Pancreas (tissue), 10 donors: ENCODE data around the gene UNC5CL. TPM values are rescaled to one million over a fixed set of nuclear protein-coding genes. Genes with fewer than 3 reads are reported as not detected.

Source experiments
- ATAC-seq, 4 donors: fragments of 200-7000 bp; cut with Tn5 transposase; one replicate each; pipeline versions ENCODE4 v1.8.0 to v1.9.1; 2020; ENCODE audit warnings: mild to moderate bottlenecking in 4 of 4, moderate library complexity in 4 of 4
- DNase-seq, 6 donors: peaks; one replicate each; pipeline ENCODE4 v3.0.0-alpha.2; 2020
- FAIRE-seq: peaks from 2 replicates; lab custom pipeline; 2012; peaks lifted over from hg19 to GRCh38; lab: Jason Lieb, UNC
- H3K27ac ChIP-seq, 4 donors: fragments of 200-600 bp; sonication (generic); 1 replicate in 3 of 4; 2 replicates in 1 of 4; pipeline versions ENCODE4 v1.5.0 to v1.8.0; 2020
- H3K27me3 ChIP-seq, 4 donors: fragments of 200-600 bp; one replicate each; pipeline ENCODE4 v1.8.0; 2021
- H3K36me3 ChIP-seq, 3 donors: fragments of 200-600 bp; sonication (generic) in 1 of 3; one replicate each; pipeline versions ENCODE4 v1.5.0 to v1.8.0; 2020 to 2021
- H3K4me1 ChIP-seq, 3 donors: fragments of 200-600 bp; one replicate each; pipeline ENCODE4 v1.8.0; 2021
- H3K4me3 ChIP-seq, 4 donors: fragments of 200-600 bp; sonication (generic) in 2 of 4; one replicate each; pipeline versions ENCODE4 v1.5.0 to v1.8.0; 2020 to 2021
- H3K9me3 ChIP-seq, 4 donors: fragments of 200-600 bp; one replicate each; pipeline ENCODE4 v1.8.0; 2021
- CTCF ChIP-seq, 4 donors: fragments of 200-600 bp; sonication (generic) in 3 of 4; IDR thresholded peaks; one replicate each; pipeline versions ENCODE4 v1.5.0 to v1.8.0; 2021; ENCODE audit warnings: antibody characterized with exemption in 4 of 4
- WGBS, 2 donors: extraction: QIAGEN DNeasy Blood & Tissue Kit; methylation state at CpG; one replicate each; pipeline ENCODE4 v1.1.7; 2013; 5-methylcytosine and 5-hydroxymethylcytosine counted together
- intact Hi-C, 3 donors: fragments of 100-400 bp; cut with DNase I; formaldehyde crosslinking; loops; one replicate each; pipeline versions ENCODE4 v1.11.1 to v1.14.2; 2022
- polyA plus RNA-seq, 2 donors: library from polyadenylated mRNA; stranded (reverse); fragments of 200-250 nt; gene quantifications; one replicate each; pipeline ENCODE4 v1.2.3, GENCODE V29; 2013
- total RNA-seq, 6 donors: library from RNA; stranded (reverse); fragmentation: NEBNext Ultra II Directional in 4 of 6; extraction: Animal tissue kit (Norgen Biotek cat#: 25700) in 4 of 6; gene quantifications; one replicate each; pipeline versions ENCODE4 v1.2.1 to v1.2.4, GENCODE V29; 2021 to 2023
- donor health status: healthy with polysubstance abuse.
- donor health status: DM: no; HTN: no; CAD: no; lungs with moderate emphysema.
- donor health status: DM: no; HTN: no; CAD: no.
- donor health status: control.
- donor health status: control.
- donor health status: Bipolar disorder and iron deficiency.
- donor health status: DM: yes; HTN: yes; CAD: no.
- donor health status: DM: no; HTN: no; CAD: no.
- donor health status: DM: no; HTN: no; CAD: no.
- donor health status: DM: yes; HTN: yes; CAD: no.

The UNC5CL gene
- total and polyA plus RNA-seq, 8 donors, result 7.2 to 40.6 (median 23.2) TPM

- ATAC-seq (no peak), FAIRE-seq (no peak), DNase-seq (no peak)
- H3K27ac ChIP-seq, result no peak overlapping the region
- no peak overlapping the region for H3K4me3 ChIP-seq
- TF ChIP-seq CTCF (IDR thresholded peaks at IDR 0.05), result no peak
- H3K27me3 ChIP-seq, result no peaks in the 10 kb centered on the region
- intact Hi-C loops, result no loop called here
- no peaks in the 10 kb centered on the region for H3K9me3 ChIP-seq
- H3K4me1 ChIP-seq, result peaks cover 0 to 4% (median 0%) of the 10 kb centered on the region in 3 donors
- H3K36me3 ChIP-seq, result no peaks in the 10 kb centered on the region
These were observed 55.3 kb downstream of the UNC5CL start for GRCh38 chr6:40983752-40984151.

GRCh38 chr6:40982917-40983316, 56.1 kb downstream of the UNC5CL start:
- intact Hi-C loops, result no loop called here
- no peak overlapping the region for H3K27ac ChIP-seq
- no peaks in the 10 kb centered on the region for H3K9me3 ChIP-seq
- H3K4me3 ChIP-seq, result no peak overlapping the region
- 80 to 86% methylated on average over 1 of the region's 1 CpG for WGBS, 2 donors
- DNase-seq (no peak), ATAC-seq (no peak), FAIRE-seq (no peak)
- TF ChIP-seq CTCF (IDR thresholded peaks at IDR 0.05), result no peak
- H3K36me3 ChIP-seq, result no peaks in the 10 kb centered on the region
- no peaks in the 10 kb centered on the region for H3K27me3 ChIP-seq
- peaks cover 0 to 4% (median 0%) of the 10 kb centered on the region in 3 donors for H3K4me1 ChIP-seq

GRCh38 chr6:40978687-40979289, 60.2 kb downstream of the UNC5CL start:
- 95 to 100% methylated on average over 2 of the region's 2 CpGs for WGBS, 2 donors
- ATAC-seq (no peak), FAIRE-seq (no peak), DNase-seq (no peak)
- Histone ChIP-seq H3K27me3 (no peaks in the 10 kb centered on the region), H3K4me1 (peaks cover 0 to 4% (median 0%) of the 10 kb centered on the region in 3 donors), H3K27ac (no peak overlapping the region), H3K36me3 (no peaks in the 10 kb centered on the region), H3K9me3 (no peaks in the 10 kb centered on the region), H3K4me3 (no peak overlapping the region)
- intact Hi-C loops, result no loop called here
- TF ChIP-seq CTCF (IDR thresholded peaks at IDR 0.05), result no peak

GRCh38 chr6:40977695-40978094, 61.3 kb downstream of the UNC5CL start:
- no peak for TF ChIP-seq CTCF (IDR thresholded peaks at IDR 0.05)
- intact Hi-C loops, result no loop called here
- DNase-seq (no peak), ATAC-seq (no peak), FAIRE-seq (no peak)
- no peaks in the 10 kb centered on the region for H3K36me3 ChIP-seq
- 88 to 96% methylated on average over 2 of the region's 2 CpGs for WGBS, 2 donors
- peaks cover 0 to 3% (median 0%) of the 10 kb centered on the region in 3 donors for H3K4me1 ChIP-seq
- no peaks in the 10 kb centered on the region for H3K27me3 ChIP-seq
- H3K27ac ChIP-seq, result no peak overlapping the region
- H3K9me3 ChIP-seq, result no peaks in the 10 kb centered on the region
- H3K4me3 ChIP-seq, result no peak overlapping the region

- no peak for ATAC-seq
- intact Hi-C loops, result no loop called here
- Histone ChIP-seq H3K36me3 (no peaks in the 10 kb centered on the region), H3K4me1 (no peaks in the 10 kb centered on the region), H3K4me3 (no peak overlapping the region), H3K27me3 (no peaks in the 10 kb centered on the region), H3K9me3 (no peaks in the 10 kb centered on the region), H3K27ac (no peak overlapping the region)
- WGBS, 2 donors, result 95 to 99% methylated on average over 4 of the region's 4 CpGs
- no peak for TF ChIP-seq CTCF (IDR thresholded peaks at IDR 0.05)
- no peak for FAIRE-seq
- DNase-seq, result no peak
These were observed 61.9 kb downstream of the UNC5CL start for GRCh38 chr6:40977085-40977484.
